Measurements from ENCODE around the gene PLCH1. TPM values are rescaled to one million over a fixed set of nuclear protein-coding genes. Genes with fewer than 3 reads are reported as not detected.

Gene PLCH1
- total and polyA plus RNA-seq, 2 experiments from 2014 or later, result 8.1 to 25.3 TPM

- no peak overlapping the region for H3K27ac ChIP-seq (ENCODE audit: low read depth)
- H3K4me3 Mint-ChIP-seq, result no peak overlapping the region
- H3K4me3 ChIP-seq, result no peak overlapping the region
- no peak overlapping the region for H3K27ac Mint-ChIP-seq
- no peak overlapping the region for H2AFZ ChIP-seq
- TF ChIP-seq POLR2AphosphoS5 (IDR thresholded peaks at IDR 0.05; ENCODE audit: low read depth) (no peak), CREB1 (CRISPR knock-in tag; IDR thresholded peaks at IDR 0.05; ENCODE audit: low read depth) (no peak), NANOG (IDR thresholded peaks at IDR 0.05; ENCODE audit: borderline replicate concordance) (no peak), ZNF462 (CRISPR knock-in tag; IDR thresholded peaks at IDR 0.05) (no peak), EZH2phosphoT487 (IDR thresholded peaks at IDR 0.05; ENCODE audit: unreplicated experiment) (no peak), ZNF114 (CRISPR knock-in tag; IDR thresholded peaks at IDR 0.05) (no peak), ETS1 (IDR thresholded peaks at IDR 0.05) (no peak), STAT1 (IDR thresholded peaks at IDR 0.05; ENCODE audit: unreplicated experiment) (no peak), REST (IDR thresholded peaks at IDR 0.05; ENCODE audit: unreplicated experiment) (no peak), ZNF331 (CRISPR knock-in tag; IDR thresholded peaks at IDR 0.05; ENCODE audit: low read depth) (no peak), JUNB (IDR thresholded peaks at IDR 0.05; ENCODE audit: unreplicated experiment) (no peak), EZH2 (IDR thresholded peaks at IDR 0.05; ENCODE audit: low read depth, unreplicated experiment) (no peak), CTCF (conservative IDR thresholded peaks at IDR 0.05; ENCODE audit: low read depth in 2 of 2) (no peak)
- no peaks in the 10 kb centered on the region for H3K9me3 Mint-ChIP-seq
- H3K36me3 Mint-ChIP-seq (ENCODE audit: low read depth), result no peaks in the 10 kb centered on the region; the same call in 1 of the 3 replicates
- H3F3A ChIP-seq (replicated peaks; ENCODE audit: low read depth), result no peaks in the 10 kb centered on the region
- H4K20me1 ChIP-seq (replicated peaks; ENCODE audit: insufficient read depth), result no peaks in the 10 kb centered on the region; the same call in 1 of the 2 replicates
- H3K4me1 ChIP-seq (ENCODE audit: insufficient read depth), result 0 out of 2 replicates have a peak, but pooled peaks cover 3% of the 10 kb centered on the region
- ATAC-seq (no peak), DNase-seq (ENCODE audit: low spot score) (no peak)
- H3K79me2 ChIP-seq (replicated peaks; ENCODE audit: insufficient read depth), result peaks cover 34% of the 10 kb centered on the region
- H3K4me2 ChIP-seq, result no peak overlapping the region
- no peaks in the 10 kb centered on the region; the same call in 1 of the 2 replicates for H3K9me2 ChIP-seq (ENCODE audit: insufficient read depth)
- no peaks in the 10 kb centered on the region for H3K36me3 ChIP-seq (ENCODE audit: insufficient read depth)
- H3K4me1 Mint-ChIP-seq, result peaks cover 3% of the 10 kb centered on the region; the same call in 1 of the 3 replicates
- no peaks in the 10 kb centered on the region for H3K27me3 Mint-ChIP-seq (ENCODE audit: insufficient read depth, low read depth, poor library complexity)
- no peaks in the 10 kb centered on the region for H3K27me3 ChIP-seq (ENCODE audit: insufficient read depth)
These were observed 56.4 kb downstream of the PLCH1 start for GRCh38 chr3:155688481-155688880.
